ENCODE data around the gene SOCS3.

The SOCS3 gene

GRCh38 chr17:78359997-78360370 is at the start of gene SOCS3:
Gene SOCS3 (minus strand): TSS chr17:78360077. CDS start chr17:78359095, 982 bp downstream.
- peak; percentile 93 to 97 (median 95) for DNase-seq (ENCODE audit: low read depth in 3 of 3)

- no peak for DNase-seq (ENCODE audit: low read depth in 3 of 3)
These were observed 49.5 kb upstream of the SOCS3 start for GRCh38 chr17:78409191-78409928.

GRCh38 chr17:78408476-78409050 is 48.7 kb upstream of the SOCS3 start:
- DNase-seq (ENCODE audit: low read depth in 3 of 3): no peak

- DNase-seq (ENCODE audit: low read depth in 3 of 3): no peak
These were observed 47.6 kb upstream of the SOCS3 start for GRCh38 chr17:78407387-78408000.

- DNase-seq (ENCODE audit: low read depth in 3 of 3): no peak
These were observed 47.0 kb upstream of the SOCS3 start for GRCh38 chr17:78406920-78407319.

- no peak for DNase-seq (ENCODE audit: low read depth in 3 of 3)
These were observed 46.5 kb upstream of the SOCS3 start for GRCh38 chr17:78406396-78406795.

- no peak for DNase-seq (ENCODE audit: low read depth in 3 of 3)
These were observed 43.9 kb upstream of the SOCS3 start for GRCh38 chr17:78403822-78404221.

GRCh38 chr17:78401891-78402290 is 42.0 kb upstream of the SOCS3 start:
- DNase-seq (ENCODE audit: low read depth in 3 of 3): no peak

- no peak for DNase-seq (ENCODE audit: low read depth in 3 of 3)
These were observed 41.4 kb upstream of the SOCS3 start for GRCh38 chr17:78401246-78401645.

GRCh38 chr17:78400581-78401240 is 40.8 kb upstream of the SOCS3 start:
- DNase-seq (ENCODE audit: low read depth in 3 of 3): no peak

GRCh38 chr17:78399693-78400144 is 39.8 kb upstream of the SOCS3 start:
- no peak for DNase-seq (ENCODE audit: low read depth in 3 of 3)

- DNase-seq (ENCODE audit: low read depth in 3 of 3): no peak
These were observed 39.3 kb upstream of the SOCS3 start for GRCh38 chr17:78399028-78399692.

- no peak for DNase-seq (ENCODE audit: low read depth in 3 of 3)
These were observed 38.5 kb upstream of the SOCS3 start for GRCh38 chr17:78398390-78398789.

- DNase-seq (ENCODE audit: low read depth in 3 of 3): no peak
These were observed 37.8 kb upstream of the SOCS3 start for GRCh38 chr17:78397681-78398101.

- no peak for DNase-seq (ENCODE audit: low read depth in 3 of 3)
These were observed 36.8 kb upstream of the SOCS3 start for GRCh38 chr17:78396441-78397337.

- no peak for DNase-seq (ENCODE audit: low read depth in 3 of 3)
These were observed 35.3 kb upstream of the SOCS3 start for GRCh38 chr17:78395155-78395554.

GRCh38 chr17:78394209-78394608 is 34.3 kb upstream of the SOCS3 start:
- DNase-seq (ENCODE audit: low read depth in 3 of 3): no peak

GRCh38 chr17:78393575-78393974 is 33.7 kb upstream of the SOCS3 start:
- no peak for DNase-seq (ENCODE audit: low read depth in 3 of 3)

- DNase-seq (ENCODE audit: low read depth in 3 of 3): no peak
These were observed 32.4 kb upstream of the SOCS3 start for GRCh38 chr17:78392295-78392694.

GRCh38 chr17:78391843-78392242 is 32.0 kb upstream of the SOCS3 start:
- DNase-seq (ENCODE audit: low read depth in 3 of 3): no peak

- DNase-seq (ENCODE audit: low read depth in 3 of 3): no peak
These were observed 31.2 kb upstream of the SOCS3 start for GRCh38 chr17:78391051-78391431.
